Caco-2 (cell line): ENCODE data around the gene PNLDC1. TPM values are rescaled to one million over a fixed set of nuclear protein-coding genes. Genes with fewer than 3 reads are reported as not detected.

Source experiments
- BruUV-seq: library from RNA; stranded (reverse); fragments of 400-500 nt; replicated peaks from 2 replicates; lab custom pipeline; 2021; lab: Mats Ljungman, UMichigan
- CTCF ChIA-PET: fragments of 300-600 bp; sonication (Branson Sonifier 250); formaldehyde crosslinking; loops from one replicate; lab custom pipeline; 2022; ENCODE audit warnings: antibody characterized with exemption; lab: Charles Lee
- POLR2A ChIA-PET: fragments of 300-600 bp; sonication (Branson Sonifier 250); formaldehyde crosslinking; loops from one replicate; lab custom pipeline; 2022; ENCODE audit warnings: antibody characterized with exemption; lab: Charles Lee
- DNase-seq, 2 experiments: peaks; one replicate each; pipeline versions ENCODE4 v3.0.0 to v3.0.0-alpha.2; 2020 to 2022
- H3K27me3 ChIP-seq: replicated peaks from 2 replicates; pipeline ENCODE4 v1.6.0; 2011; ENCODE audit warnings: low read length; ENCODE audit not compliant: control insufficient read depth, insufficient read depth
- H3K36me3 ChIP-seq: 2 replicates; pipeline ENCODE4 v1.5.1; 2011; ENCODE audit warnings: low read length; ENCODE audit not compliant: control insufficient read depth, insufficient read depth
- H3K4me1 ChIP-seq: fragments of 250-450 bp; sonication (Bioruptor Pico); 2 replicates; pipeline ENCODE4 v1.5.1; 2020; ENCODE audit warnings: mild to moderate bottlenecking
- H3K4me3 ChIP-seq: 2 replicates; pipeline ENCODE4 v1.5.1; 2011; ENCODE audit warnings: low read depth, mild to moderate bottlenecking, control low read depth, low read length
- H3K9me3 ChIP-seq: fragments of 250-450 bp; sonication (Bioruptor Pico); 2 replicates; pipeline ENCODE4 v1.5.1; 2020; ENCODE audit warnings: mild to moderate bottlenecking, moderate library complexity
- H3K27ac Mint-ChIP-seq: one replicate; pipeline ENCODE4 v1.8.0; 2022; ENCODE audit warnings: mixed read lengths; ENCODE audit not compliant: unreplicated experiment
- H3K27me3 Mint-ChIP-seq: one replicate; pipeline ENCODE4 v1.8.0; 2022; ENCODE audit warnings: mixed read lengths; ENCODE audit not compliant: insufficient read depth, unreplicated experiment
- H3K36me3 Mint-ChIP-seq: one replicate; pipeline ENCODE4 v1.8.0; 2022; ENCODE audit warnings: mild to moderate bottlenecking, mixed read lengths; ENCODE audit not compliant: insufficient read depth, unreplicated experiment
- H3K4me1 Mint-ChIP-seq: one replicate; pipeline ENCODE4 v1.8.0; 2022; ENCODE audit warnings: low read depth, mixed read lengths; ENCODE audit not compliant: unreplicated experiment
- H3K4me3 Mint-ChIP-seq: one replicate; pipeline ENCODE4 v1.8.0; 2022; ENCODE audit warnings: mild to moderate bottlenecking, moderate library complexity, mixed read lengths; ENCODE audit not compliant: unreplicated experiment
- H3K9me3 Mint-ChIP-seq: one replicate; pipeline ENCODE4 v1.8.0; 2022; ENCODE audit warnings: mixed read lengths; ENCODE audit not compliant: unreplicated experiment
- CTCF ChIP-seq, 2 experiments: fragments of 200-600 bp in 1 of 2; IDR thresholded peaks; 1 replicate in 1 of 2; 2 replicates in 1 of 2; pipeline versions ENCODE4 v1.5.1 to v1.8.0; 2011 to 2022; ENCODE audit warnings: antibody characterized with exemption in 1 of 2, control low read depth in 1 of 2, inconsistent platforms in 1 of 2, low read depth in 1 of 2, low read length in 1 of 2, mild to moderate bottlenecking in 1 of 2, moderate library complexity in 1 of 2; ENCODE audit not compliant: insufficient read depth in 1 of 2, severe bottlenecking in 1 of 2, unreplicated experiment in 1 of 2
- intact Hi-C: fragments of 100-400 bp; cut with micrococcal nuclease; formaldehyde crosslinking; loops from one replicate; pipeline ENCODE4 v1.10.0; 2022; ENCODE audit not compliant: unreplicated experiment
- total RNA-seq: library from RNA; stranded (reverse); gene quantifications from 2 replicates; pipeline ENCODE4 v1.2.3, GENCODE V29; 2022

The PNLDC1 gene
- total RNA-seq, 1 experiment from 2014 or later: 0.32 TPM

GRCh38 chr6:159826004-159826403, 25.9 kb downstream of the PNLDC1 start:
- ChIA-PET CTCF (no interaction called here), POLR2A (no interaction called here)
- H3K27me3 ChIP-seq: no peaks in the 10 kb centered on the region
- intact Hi-C loops: no loop called here
- no peak for DNase-seq
- no peaks in the 10 kb centered on the region for H3K4me1 Mint-ChIP-seq
- H3K4me1 ChIP-seq: no peaks in the 10 kb centered on the region
- H3K4me3 Mint-ChIP-seq: no peak overlapping the region
- no peaks in the 10 kb centered on the region for H3K9me3 Mint-ChIP-seq
- no peaks in the 10 kb centered on the region for H3K36me3 Mint-ChIP-seq
- no peak overlapping the region for H3K27ac Mint-ChIP-seq
- H3K9me3 ChIP-seq: no peaks in the 10 kb centered on the region
- no TSS peak for BruUV-seq
- no peak overlapping the region for H3K4me3 ChIP-seq
- H3K27me3 Mint-ChIP-seq: peaks cover under 1% of the 10 kb centered on the region
- TF ChIP-seq CTCF (IDR thresholded peaks at IDR 0.05; ENCODE audit: insufficient read depth in 1 of 2, low read depth in 1 of 2, low read length in 1 of 2, severe bottlenecking in 1 of 2, unreplicated experiment in 1 of 2): no peak
- no peaks in the 10 kb centered on the region for H3K36me3 ChIP-seq

- no TSS peak for BruUV-seq
These were observed 27.0 kb downstream of the PNLDC1 start for GRCh38 chr6:159826968-159827647.

GRCh38 chr6:159828074-159828473, 28.0 kb downstream of the PNLDC1 start:
- no peak for DNase-seq
- Histone ChIP-seq H3K4me1 (no peaks in the 10 kb centered on the region), H3K9me3 (no peaks in the 10 kb centered on the region), H3K36me3 (no peaks in the 10 kb centered on the region), H3K4me3 (no peak overlapping the region), H3K27me3 (no peaks in the 10 kb centered on the region)
- BruUV-seq: no TSS peak
- intact Hi-C loops: no loop called here
- Mint-ChIP-seq H3K27ac (no peak overlapping the region), H3K4me1 (no peaks in the 10 kb centered on the region), H3K36me3 (no peaks in the 10 kb centered on the region), H3K27me3 (peaks cover 4% of the 10 kb centered on the region), H3K4me3 (no peak overlapping the region), H3K9me3 (no peaks in the 10 kb centered on the region)
- TF ChIP-seq CTCF (IDR thresholded peaks at IDR 0.05; ENCODE audit: insufficient read depth in 1 of 2, low read depth in 1 of 2, low read length in 1 of 2, severe bottlenecking in 1 of 2, unreplicated experiment in 1 of 2): no peak
- ChIA-PET CTCF (no interaction called here), POLR2A (no interaction called here)

More at GRCh38 chr6:159826968-159827647, 27.0 kb downstream of the PNLDC1 start:
- no peak for DNase-seq
- Histone ChIP-seq H3K9me3 (no peaks in the 10 kb centered on the region), H3K27me3 (no peaks in the 10 kb centered on the region), H3K4me3 (no peak overlapping the region), H3K4me1 (no peaks in the 10 kb centered on the region), H3K36me3 (no peaks in the 10 kb centered on the region)
- H3K4me1 Mint-ChIP-seq: no peaks in the 10 kb centered on the region
- intact Hi-C loops: no loop called here
- ChIA-PET POLR2A (no interaction called here), CTCF (no interaction called here)
- no peaks in the 10 kb centered on the region for H3K9me3 Mint-ChIP-seq
- H3K27me3 Mint-ChIP-seq: peaks cover 4% of the 10 kb centered on the region
- no peak overlapping the region for H3K27ac Mint-ChIP-seq
- no peak for TF ChIP-seq CTCF (IDR thresholded peaks at IDR 0.05; ENCODE audit: insufficient read depth in 1 of 2, low read depth in 1 of 2, low read length in 1 of 2, severe bottlenecking in 1 of 2, unreplicated experiment in 1 of 2)
- H3K4me3 Mint-ChIP-seq: no peak overlapping the region
- no peaks in the 10 kb centered on the region for H3K36me3 Mint-ChIP-seq
